Activated CD4-positive, alpha-beta T cell treated with anti-CD3 and anti-CD28 coated beads, Interleukin-2, Interleukin-6, amounts not matched to agents 100 ng/mL and 50 ng/mL, durations not matched to agents 16 hours and 8 hours (primary cell): ENCODE measurements around the gene CHST10.
"Not testable (repeated sequence)": the region's sequence is repeated elsewhere in the genome, so short reads cannot be mapped to it uniquely, and the experiment has no call there.

ENCODE experiments used
- DNase-seq: peaks from one replicate; pipeline ENCODE4 v3.0.0-alpha.2; 2020

CHST10 gene

GRCh38 chr2:100391735-100392515 lies 25.5 kb downstream of the CHST10 start:
- peak; percentile 11 for DNase-seq

- no peak for DNase-seq
Measured at GRCh38 chr2:100390001-100390940, 27.2 kb downstream of the CHST10 start.

- DNase-seq = no peak
Measured at GRCh38 chr2:100388703-100389102, 28.8 kb downstream of the CHST10 start.

- DNase-seq = no peak
Measured at GRCh38 chr2:100383954-100384353, 33.5 kb downstream of the CHST10 start.

GRCh38 chr2:100383306-100383705 lies 34.2 kb downstream of the CHST10 start:
- DNase-seq = no peak

GRCh38 chr2:100381240-100381639 lies 36.2 kb downstream of the CHST10 start:
- DNase-seq = peak; percentile 82

GRCh38 chr2:100380681-100381080 lies 36.8 kb downstream of the CHST10 start:
- DNase-seq = no peak

- no peak for DNase-seq
Measured at GRCh38 chr2:100376836-100377235, 40.6 kb downstream of the CHST10 start.

- DNase-seq = no peak
Measured at GRCh38 chr2:100367163-100367562, 50.3 kb downstream of the CHST10 start.

- no peak for DNase-seq
Measured at GRCh38 chr2:100365434-100365833, 52.0 kb downstream of the CHST10 start.

- not testable (repeated sequence) for DNase-seq
Measured at GRCh38 chr2:100362269-100362668, 55.2 kb downstream of the CHST10 start.

GRCh38 chr2:100359576-100359975 lies 57.9 kb downstream of the CHST10 start:
- DNase-seq = no peak

GRCh38 chr2:100358554-100358953 lies 58.9 kb downstream of the CHST10 start:
- DNase-seq = no peak

- DNase-seq = no peak
Measured at GRCh38 chr2:100352521-100352920, 64.9 kb downstream of the CHST10 start.

GRCh38 chr2:100350661-100351185 lies 66.7 kb downstream of the CHST10 start:
- DNase-seq = no peak

GRCh38 chr2:100345144-100345543 lies 72.3 kb downstream of the CHST10 start:
- not testable (repeated sequence) for DNase-seq

- DNase-seq = no peak
Measured at GRCh38 chr2:100344433-100344832, 73.0 kb downstream of the CHST10 start.

GRCh38 chr2:100342466-100342865 lies 75.0 kb downstream of the CHST10 start:
- DNase-seq = not testable (repeated sequence)
